Astrocyte of the cerebellum (primary cell): ENCODE measurements around the gene SLC6A8.

Experiments
- DNase-seq: peaks from one replicate; pipeline ENCODE4 v3.0.0-alpha.2; 2011; ENCODE audit warnings: low read depth
- H3K4me3 ChIP-seq: 2 replicates; pipeline ENCODE4 v1.5.1; 2011; ENCODE audit warnings: mild to moderate bottlenecking, low read depth, low read length, moderate library complexity
- CTCF ChIP-seq: IDR thresholded peaks from 2 replicates; pipeline ENCODE4 v1.5.1; 2012; ENCODE audit warnings: low read length, low read depth, moderate library complexity, mild to moderate bottlenecking; ENCODE audit errors: missing control alignments
- in situ Hi-C: cut with HindIII; loops from 2 replicates; pipeline ENCODE4 v1.10.0; 2017; ENCODE audit warnings: low sequenced_read_pairs

Gene SLC6A8

DNA sequence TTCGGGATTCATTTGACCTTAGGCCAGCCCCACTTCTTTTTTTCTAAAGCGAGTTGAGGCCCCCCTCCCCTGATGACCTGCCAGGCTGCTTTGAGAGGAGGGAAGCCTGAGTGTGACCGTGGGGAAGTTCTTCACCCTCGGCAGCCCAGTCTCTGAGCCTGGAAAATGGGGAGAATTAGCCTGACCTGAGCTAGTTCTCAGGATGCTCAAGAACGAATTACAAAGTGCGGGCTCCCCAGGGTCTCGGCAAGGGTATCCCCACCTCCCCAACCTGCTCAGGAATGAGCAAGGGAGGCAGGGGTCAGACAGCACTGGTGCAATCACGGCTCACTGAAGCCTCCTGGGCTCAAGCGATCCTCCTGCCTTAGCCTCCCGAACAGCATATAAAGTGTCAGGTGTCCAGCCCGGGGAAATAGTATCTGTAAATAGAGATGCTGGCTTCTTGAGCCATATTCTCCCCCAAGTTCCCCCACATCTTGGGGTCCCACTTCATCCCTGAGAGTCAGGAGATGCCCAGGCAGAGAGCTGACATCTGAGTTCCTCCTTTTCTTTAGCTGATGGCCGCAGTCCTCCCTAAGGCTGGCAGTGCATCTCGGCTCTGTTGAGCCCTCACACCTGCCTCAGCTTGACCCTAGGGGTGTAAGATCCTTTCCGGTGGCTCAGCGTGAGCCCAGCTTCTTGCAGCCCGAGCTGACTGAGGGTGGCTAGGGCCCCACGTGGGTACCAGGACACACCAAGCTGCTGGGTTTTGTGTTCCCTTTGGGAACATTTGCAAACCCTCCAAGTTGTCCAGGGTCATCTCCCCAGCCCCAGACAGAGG is 39.2 kb upstream of the SLC6A8 start:
- H3K4me3 ChIP-seq: no peak overlapping the region
- in situ Hi-C loops: no loop called here
- no peak for TF ChIP-seq CTCF
- DNase-seq: no peak

DNA sequence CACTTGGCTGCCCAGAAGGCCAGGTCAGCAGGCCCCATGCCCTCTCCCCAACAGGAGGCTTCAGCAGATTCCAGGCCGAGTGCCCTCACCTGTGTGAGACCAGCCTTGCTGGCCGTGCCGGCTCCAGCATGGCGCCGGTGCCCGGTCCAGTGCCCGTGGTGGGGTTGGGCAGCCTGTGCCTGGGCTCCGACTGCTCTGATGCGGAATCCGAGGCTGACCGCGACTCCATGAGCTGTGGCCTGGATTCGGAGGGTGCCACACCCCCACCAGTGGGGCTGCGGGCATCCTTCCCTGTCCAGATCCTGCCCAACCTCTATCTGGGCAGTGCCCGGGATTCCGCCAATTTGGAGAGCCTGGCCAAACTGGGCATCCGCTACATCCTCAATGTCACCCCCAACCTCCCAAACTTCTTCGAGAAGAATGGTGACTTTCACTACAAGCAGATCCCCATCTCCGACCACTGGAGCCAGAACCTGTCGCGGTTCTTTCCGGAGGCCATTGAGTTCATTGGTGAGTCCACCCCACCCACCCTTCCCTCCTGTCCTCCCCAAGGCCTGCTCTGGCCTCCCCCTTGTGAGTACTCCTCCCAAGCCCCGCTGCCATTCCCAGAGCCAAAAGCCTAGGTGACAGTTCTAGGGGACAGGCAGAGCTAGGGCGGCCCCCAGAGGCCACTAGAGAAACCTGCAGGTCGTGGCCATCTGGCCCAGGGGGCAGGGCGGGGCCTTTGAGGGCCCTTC is 38.4 kb upstream of the SLC6A8 start:
- DNase-seq: no peak
- no peak overlapping the region for H3K4me3 ChIP-seq
- no peak for TF ChIP-seq CTCF
- in situ Hi-C loops: no loop called here

DNA sequence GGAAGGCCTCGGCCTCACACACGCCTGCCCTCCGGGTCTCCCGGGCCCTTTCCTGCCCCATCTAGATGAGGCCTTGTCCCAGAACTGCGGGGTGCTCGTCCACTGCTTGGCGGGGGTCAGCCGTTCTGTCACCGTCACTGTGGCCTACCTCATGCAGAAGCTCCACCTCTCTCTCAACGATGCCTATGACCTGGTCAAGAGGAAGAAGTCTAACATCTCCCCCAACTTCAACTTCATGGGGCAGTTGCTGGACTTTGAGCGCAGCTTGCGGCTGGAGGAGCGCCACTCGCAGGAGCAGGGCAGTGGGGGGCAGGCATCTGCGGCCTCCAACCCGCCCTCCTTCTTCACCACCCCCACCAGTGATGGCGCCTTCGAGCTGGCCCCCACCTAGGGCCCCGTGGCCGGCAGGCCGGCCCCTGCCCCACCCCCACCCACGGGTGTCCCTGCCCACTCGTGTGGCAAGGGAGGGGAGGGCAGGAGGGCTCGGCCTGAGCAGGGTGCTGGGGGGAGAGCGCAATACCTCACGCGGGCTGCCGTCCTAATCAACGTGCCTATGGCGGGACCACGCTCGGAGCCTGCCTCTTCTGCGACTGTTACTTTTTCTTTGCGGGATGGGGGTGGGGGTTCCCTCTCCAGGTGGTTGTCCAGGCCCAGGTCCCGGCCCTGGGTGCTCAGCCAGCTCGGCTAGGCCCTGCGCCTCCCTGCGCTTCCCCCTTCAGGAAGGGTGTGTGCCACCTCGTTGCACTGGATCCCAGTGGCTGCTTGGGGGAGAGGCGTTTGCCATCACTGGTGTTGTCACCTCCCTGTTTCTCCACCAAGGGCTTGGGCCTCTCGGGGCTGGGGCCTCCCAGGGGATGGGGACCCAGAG is 37.6 kb upstream of the SLC6A8 start:
- no peak for TF ChIP-seq CTCF

DNA sequence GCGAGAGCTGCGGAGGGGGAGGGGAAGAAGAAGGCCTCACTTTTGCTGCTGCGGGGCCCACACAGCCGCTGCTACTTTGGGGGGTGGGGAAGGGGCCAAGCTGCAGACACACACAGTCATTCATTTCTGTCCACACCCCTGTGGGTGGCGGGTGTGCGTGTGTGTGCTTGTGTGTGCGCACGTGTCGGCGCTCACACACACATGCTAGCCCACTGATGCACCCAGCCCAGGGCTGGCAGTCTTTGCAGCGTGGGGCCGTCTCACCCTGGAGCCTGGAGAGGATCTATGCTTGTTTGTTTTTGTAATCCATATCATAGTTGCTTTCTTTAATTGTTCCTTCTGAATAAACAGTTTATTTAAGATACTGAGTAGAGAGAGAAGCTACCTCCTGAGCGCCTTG is 36.8 kb upstream of the SLC6A8 start:
- in situ Hi-C loops: no loop called here
- no peak for TF ChIP-seq CTCF
- DNase-seq: no peak
- H3K4me3 ChIP-seq: no peak overlapping the region

More for the DNA sequence above, 37.6 kb upstream of the SLC6A8 start:
- DNase-seq: no peak
- H3K4me3 ChIP-seq: no peak overlapping the region
- in situ Hi-C loops: no loop called here

GRCh38 chrX:153651540-153652079 is 36.1 kb upstream of the SLC6A8 start:
- H3K4me3 ChIP-seq: no peak overlapping the region
- no peak for DNase-seq
- TF ChIP-seq CTCF: peak; percentile 41
- in situ Hi-C loops: no loop called here

DNA sequence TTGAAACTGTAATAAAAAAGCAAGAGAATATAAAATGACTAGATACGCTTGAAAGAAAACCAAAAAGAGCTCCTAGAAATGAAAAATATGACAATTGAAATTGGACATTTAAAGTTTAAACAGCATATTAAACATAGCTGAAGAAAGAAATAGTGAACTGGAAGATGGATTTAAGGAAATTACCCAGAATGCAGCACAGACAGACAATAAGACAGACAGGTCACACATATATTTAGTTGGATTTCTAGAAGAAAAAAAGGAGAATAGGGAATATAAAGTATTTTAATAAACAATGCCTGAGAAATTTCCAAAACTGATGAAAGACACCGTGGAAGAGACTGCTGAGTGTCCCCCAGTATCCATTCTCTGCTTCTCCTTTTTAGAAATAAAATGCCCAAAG is 34.2 kb upstream of the SLC6A8 start:
- no peak overlapping the region for H3K4me3 ChIP-seq
- DNase-seq: no peak
- in situ Hi-C loops: no loop called here
- TF ChIP-seq CTCF: no peak
